Stimulated activated CD4-positive, alpha-beta T cell treated with anti-CD3 and anti-CD28 coated beads, TNF-alpha, amount 100 ng/mL, for 48 hours (primary cell): ENCODE measurements around the gene B4GALT2.

Source experiments
- DNase-seq, 3 donors: peaks; one replicate each; pipeline ENCODE4 v3.0.0-alpha.2; 2020; ENCODE audit warnings: low read depth in 3 of 3

The B4GALT2 gene

GRCh38 chr1:43946236-43947060 is 32.6 kb upstream of the B4GALT2 start, which contains the start of gene IPO13:
TSS of gene IPO13 (plus strand) at chr1:43946950. CDS start at chr1:43947601, 651 bp downstream.
- peak; percentile 89 to 94 (median 92) for DNase-seq

- DNase-seq: no peak
These were observed 31.7 kb upstream of the B4GALT2 start for GRCh38 chr1:43947061-43947873.

- no peak for DNase-seq
These were observed 31.1 kb upstream of the B4GALT2 start for GRCh38 chr1:43947874-43948437.

GRCh38 chr1:43949678-43950077 is 29.3 kb upstream of the B4GALT2 start:
- DNase-seq: no peak

- no peak for DNase-seq
These were observed 27.7 kb upstream of the B4GALT2 start for GRCh38 chr1:43951021-43951985.

GRCh38 chr1:43952731-43953346 is 26.2 kb upstream of the B4GALT2 start:
- DNase-seq: no peak

GRCh38 chr1:43953361-43953760 is 25.6 kb upstream of the B4GALT2 start:
- DNase-seq: no peak

GRCh38 chr1:43954036-43954435 is 25.0 kb upstream of the B4GALT2 start:
- no peak for DNase-seq

GRCh38 chr1:43956234-43956633 is 22.8 kb upstream of the B4GALT2 start:
- DNase-seq: no peak

- DNase-seq: no peak
These were observed 21.5 kb upstream of the B4GALT2 start for GRCh38 chr1:43957407-43958040.

GRCh38 chr1:43958351-43959255 is 20.4 kb upstream of the B4GALT2 start:
- DNase-seq: no peak

GRCh38 chr1:43960798-43961197 is 18.2 kb upstream of the B4GALT2 start:
- DNase-seq: no peak

GRCh38 chr1:43961692-43962091 is 17.3 kb upstream of the B4GALT2 start:
- no peak for DNase-seq

GRCh38 chr1:43962324-43962723 is 16.7 kb upstream of the B4GALT2 start:
- no peak for DNase-seq

GRCh38 chr1:43963006-43963405 is 16.0 kb upstream of the B4GALT2 start:
- DNase-seq: no peak

GRCh38 chr1:43963890-43964289 is 15.1 kb upstream of the B4GALT2 start:
- DNase-seq: no peak

- DNase-seq: no peak
These were observed 13.7 kb upstream of the B4GALT2 start for GRCh38 chr1:43965316-43965715.

GRCh38 chr1:43968348-43968948 is 10.6 kb upstream of the B4GALT2 start:
- DNase-seq: no peak

GRCh38 chr1:43969416-43969745 is 9.6 kb upstream of the B4GALT2 start:
- no peak for DNase-seq
